Calu3 (cell line): ENCODE results near the gene CDH3. TPM values are rescaled to one million over a fixed set of nuclear protein-coding genes. Genes with fewer than 3 reads are reported as not detected.

ENCODE experiments used
- BruUV-seq: library from RNA; stranded (reverse); fragments of 400-500 nt; replicated peaks from 2 replicates; lab custom pipeline; 2021; lab: Mats Ljungman, UMichigan
- CTCF ChIA-PET: fragments of 300-600 bp; sonication (Branson Sonifier 250); formaldehyde crosslinking; loops from one replicate; lab custom pipeline; 2022; ENCODE audit warnings: antibody characterized with exemption; lab: Charles Lee
- DNase-seq: peaks from one replicate; pipeline ENCODE4 v3.0.0; 2022
- H3K27ac Mint-ChIP-seq: one replicate; pipeline ENCODE4 v1.8.0; 2022; ENCODE audit warnings: mixed read lengths; ENCODE audit not compliant: unreplicated experiment
- H3K27me3 Mint-ChIP-seq: one replicate; pipeline ENCODE4 v1.8.0; 2022; ENCODE audit warnings: mixed read lengths; ENCODE audit not compliant: unreplicated experiment
- H3K36me3 Mint-ChIP-seq: one replicate; pipeline ENCODE4 v1.8.0; 2022; ENCODE audit warnings: mild to moderate bottlenecking, moderate library complexity, mixed read lengths; ENCODE audit not compliant: insufficient read depth, unreplicated experiment
- H3K4me1 Mint-ChIP-seq: one replicate; pipeline ENCODE4 v1.8.0; 2022; ENCODE audit warnings: mild to moderate bottlenecking, low read depth, mixed read lengths; ENCODE audit not compliant: unreplicated experiment
- H3K4me3 Mint-ChIP-seq: one replicate; pipeline ENCODE4 v1.8.0; 2022; ENCODE audit warnings: mild to moderate bottlenecking, low read depth, moderate library complexity, mixed read lengths; ENCODE audit not compliant: unreplicated experiment
- H3K9me3 Mint-ChIP-seq: one replicate; pipeline ENCODE4 v1.8.0; 2022; ENCODE audit warnings: low read depth, mixed read lengths; ENCODE audit not compliant: unreplicated experiment
- CTCF ChIP-seq: fragments of 200-600 bp; IDR thresholded peaks from one replicate; pipeline ENCODE4 v1.8.0; 2022; ENCODE audit warnings: antibody characterized with exemption; ENCODE audit not compliant: unreplicated experiment
- intact Hi-C: fragments of 100-400 bp; cut with micrococcal nuclease; formaldehyde crosslinking; loops from one replicate; pipeline ENCODE4 v1.10.0; 2022; ENCODE audit not compliant: unreplicated experiment
- total RNA-seq: library from RNA; stranded (reverse); gene quantifications from 2 replicates; pipeline ENCODE4 v1.2.3, GENCODE V29; 2022

The CDH3 gene
- total RNA-seq, 1 experiment from 2014 or later = 41.7 TPM

GRCh38 chr16:68660359-68660795 is 15.3 kb downstream of the CDH3 start:
- intact Hi-C loops = loop anchor here (10.0 kb wide), 1 partner anchor 66 kb away; no protein-coding TSS in a partner anchor
- H3K36me3 Mint-ChIP-seq = no peaks in the 10 kb centered on the region
- H3K9me3 Mint-ChIP-seq = no peaks in the 10 kb centered on the region
- BruUV-seq = no TSS peak
- H3K27me3 Mint-ChIP-seq = no peaks in the 10 kb centered on the region
- DNase-seq = no peak
- no peak overlapping the region for H3K4me3 Mint-ChIP-seq
- no peak overlapping the region for H3K27ac Mint-ChIP-seq
- TF ChIP-seq CTCF = no peak
- CTCF ChIA-PET = no interaction called here
- H3K4me1 Mint-ChIP-seq = peaks cover 9% of the 10 kb centered on the region

- no peaks in the 10 kb centered on the region for H3K9me3 Mint-ChIP-seq
- no peak overlapping the region for H3K4me3 Mint-ChIP-seq
- H3K27ac Mint-ChIP-seq = no peak overlapping the region
- no peaks in the 10 kb centered on the region for H3K27me3 Mint-ChIP-seq
- no TSS peak for BruUV-seq
- H3K4me1 Mint-ChIP-seq = peaks cover 9% of the 10 kb centered on the region
- H3K36me3 Mint-ChIP-seq = no peaks in the 10 kb centered on the region
- no peak for DNase-seq
- TF ChIP-seq CTCF = no peak
- intact Hi-C loops = loop anchor here (10.0 kb wide), 1 partner anchor 67 kb away; no protein-coding TSS in a partner anchor
- CTCF ChIA-PET = no interaction called here
Measured at GRCh38 chr16:68662035-68662434, 16.9 kb downstream of the CDH3 start.

GRCh38 chr16:68664297-68664696 is 19.2 kb downstream of the CDH3 start:
- H3K4me1 Mint-ChIP-seq = no peaks in the 10 kb centered on the region
- CTCF ChIA-PET = interaction anchor here (1.8 kb wide), 1 partner anchor 12 kb away, joined by 6 read pairs; no protein-coding TSS in a partner anchor
- no peak overlapping the region for H3K27ac Mint-ChIP-seq
- H3K4me3 Mint-ChIP-seq = no peak overlapping the region
- DNase-seq = no peak
- no TSS peak for BruUV-seq
- no peaks in the 10 kb centered on the region for H3K27me3 Mint-ChIP-seq
- TF ChIP-seq CTCF = no peak
- intact Hi-C loops = loop anchor here (10.0 kb wide), 1 partner anchor 69 kb away; no protein-coding TSS in a partner anchor
- H3K9me3 Mint-ChIP-seq = no peaks in the 10 kb centered on the region
- no peaks in the 10 kb centered on the region for H3K36me3 Mint-ChIP-seq

GRCh38 chr16:68665501-68665900 is 20.4 kb downstream of the CDH3 start:
- peak; percentile 59 for DNase-seq
- no peaks in the 10 kb centered on the region for H3K9me3 Mint-ChIP-seq
- H3K27me3 Mint-ChIP-seq = no peaks in the 10 kb centered on the region
- no peak overlapping the region for H3K4me3 Mint-ChIP-seq
- CTCF ChIA-PET = interaction anchor here (1.4 kb wide), 1 partner anchor 75 kb away, joined by 5 read pairs; no protein-coding TSS in a partner anchor
- peak overlapping the region; percentile 44 for H3K27ac Mint-ChIP-seq
- intact Hi-C loops = loop anchor here (10.0 kb wide), 1 partner anchor 71 kb away; no protein-coding TSS in a partner anchor
- BruUV-seq = no TSS peak
- H3K4me1 Mint-ChIP-seq = no peaks in the 10 kb centered on the region
- TF ChIP-seq CTCF = no peak
- H3K36me3 Mint-ChIP-seq = no peaks in the 10 kb centered on the region
